AG09309 (cell line): ENCODE results near the gene IL26.

Source experiments
- DNase-seq: peaks from one replicate; pipeline ENCODE4 v3.0.0-alpha.2; 2010; ENCODE audit warnings: low read depth
- H3K4me3 ChIP-seq: 2 replicates; pipeline ENCODE4 v1.5.1; 2011; ENCODE audit warnings: mild to moderate bottlenecking, low read depth, low read length, moderate library complexity; ENCODE audit not compliant: control insufficient read depth
- CTCF ChIP-seq: IDR thresholded peaks from 2 replicates; pipeline ENCODE4 v1.5.1; 2011; ENCODE audit warnings: mild to moderate bottlenecking, low read depth, low read length, inconsistent platforms; ENCODE audit not compliant: insufficient read depth, control insufficient read depth; ENCODE audit errors: missing control alignments

The IL26 gene

GRCh38 chr12:68225576-68226476 is at the start of gene IL26:
IL26 (minus strand) TSS chr12:68225810; CDS start chr12:68225756, 54 bp downstream.
- no peak for TF ChIP-seq CTCF
- no peak for DNase-seq
- no peak within 1 kb of the TSS for H3K4me3 ChIP-seq

- no peak overlapping the region for H3K4me3 ChIP-seq
- TF ChIP-seq CTCF = no peak
- DNase-seq = no peak
Observed at GRCh38 chr12:68272732-68273131, 47.1 kb upstream of the IL26 start.

- no peak overlapping the region for H3K4me3 ChIP-seq
- no peak for TF ChIP-seq CTCF
- DNase-seq = no peak
Observed at GRCh38 chr12:68271346-68271745, 45.7 kb upstream of the IL26 start.

GRCh38 chr12:68270358-68270757 is 44.7 kb upstream of the IL26 start:
- no peak for TF ChIP-seq CTCF
- no peak overlapping the region for H3K4me3 ChIP-seq
- no peak for DNase-seq

- no peak for DNase-seq
- H3K4me3 ChIP-seq = no peak overlapping the region
- no peak for TF ChIP-seq CTCF
Observed at GRCh38 chr12:68269779-68270178, 44.2 kb upstream of the IL26 start.

GRCh38 chr12:68268967-68269366 is 43.4 kb upstream of the IL26 start:
- DNase-seq = no peak
- H3K4me3 ChIP-seq = no peak overlapping the region
- no peak for TF ChIP-seq CTCF
